Stimulated activated CD8-positive, alpha-beta memory T cell treated with anti-CD3 and anti-CD28 coated beads, Interleukin-4, amount 100 ng/mL, for 1 hour (primary cell): ENCODE measurements around the gene PPCS.

Experiments
- DNase-seq, 2 donors: peaks; one replicate each; pipeline ENCODE4 v3.0.0-alpha.2; 2020; ENCODE audit warnings: low read depth in 2 of 2, low spot score in 1 of 2

Gene PPCS

DNA sequence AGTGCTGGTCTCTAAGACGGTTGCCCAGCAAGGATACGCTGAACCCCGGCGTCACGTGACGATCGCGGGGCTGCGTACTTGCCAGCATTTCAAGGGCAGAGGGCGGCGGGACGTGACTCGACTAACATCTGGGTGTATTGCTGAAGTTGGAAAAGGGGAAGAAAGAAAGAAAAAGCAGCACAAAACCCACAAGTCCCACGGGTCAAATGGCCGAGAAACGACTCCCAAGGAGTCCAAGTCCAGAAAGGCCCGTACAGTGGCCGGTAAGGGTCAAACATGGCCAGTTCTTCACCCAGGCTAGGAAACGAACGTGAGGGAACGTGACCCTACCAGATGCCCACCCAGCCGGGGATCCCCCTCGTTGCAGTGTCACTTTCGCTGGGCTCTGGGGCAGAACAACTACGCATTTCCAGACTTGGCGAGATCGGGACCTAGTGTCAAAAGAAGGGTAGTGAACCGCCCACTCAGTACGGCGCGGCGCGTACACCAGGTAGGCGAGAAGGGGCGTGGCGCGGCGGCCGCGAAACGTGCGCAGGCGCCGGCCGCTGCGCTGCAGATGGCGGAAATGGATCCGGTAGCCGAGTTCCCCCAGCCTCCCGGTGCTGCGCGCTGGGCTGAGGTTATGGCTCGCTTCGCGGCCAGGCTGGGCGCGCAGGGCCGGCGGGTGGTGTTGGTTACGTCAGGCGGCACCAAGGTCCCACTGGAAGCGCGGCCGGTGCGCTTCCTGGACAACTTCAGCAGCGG, at the start of gene PPCS, which contains the start of gene ZMYND12:
Gene PPCS (plus strand): TSS at position 534 of the 744 bp plus-strand sequence. CDS start 23 bp downstream, at position 557.
Gene ZMYND12 (minus strand): TSS at position 13 of the 744 bp plus-strand sequence. CDS start 25 bp downstream, outside the sequence.
- DNase-seq = peak; percentile 78

DNA sequence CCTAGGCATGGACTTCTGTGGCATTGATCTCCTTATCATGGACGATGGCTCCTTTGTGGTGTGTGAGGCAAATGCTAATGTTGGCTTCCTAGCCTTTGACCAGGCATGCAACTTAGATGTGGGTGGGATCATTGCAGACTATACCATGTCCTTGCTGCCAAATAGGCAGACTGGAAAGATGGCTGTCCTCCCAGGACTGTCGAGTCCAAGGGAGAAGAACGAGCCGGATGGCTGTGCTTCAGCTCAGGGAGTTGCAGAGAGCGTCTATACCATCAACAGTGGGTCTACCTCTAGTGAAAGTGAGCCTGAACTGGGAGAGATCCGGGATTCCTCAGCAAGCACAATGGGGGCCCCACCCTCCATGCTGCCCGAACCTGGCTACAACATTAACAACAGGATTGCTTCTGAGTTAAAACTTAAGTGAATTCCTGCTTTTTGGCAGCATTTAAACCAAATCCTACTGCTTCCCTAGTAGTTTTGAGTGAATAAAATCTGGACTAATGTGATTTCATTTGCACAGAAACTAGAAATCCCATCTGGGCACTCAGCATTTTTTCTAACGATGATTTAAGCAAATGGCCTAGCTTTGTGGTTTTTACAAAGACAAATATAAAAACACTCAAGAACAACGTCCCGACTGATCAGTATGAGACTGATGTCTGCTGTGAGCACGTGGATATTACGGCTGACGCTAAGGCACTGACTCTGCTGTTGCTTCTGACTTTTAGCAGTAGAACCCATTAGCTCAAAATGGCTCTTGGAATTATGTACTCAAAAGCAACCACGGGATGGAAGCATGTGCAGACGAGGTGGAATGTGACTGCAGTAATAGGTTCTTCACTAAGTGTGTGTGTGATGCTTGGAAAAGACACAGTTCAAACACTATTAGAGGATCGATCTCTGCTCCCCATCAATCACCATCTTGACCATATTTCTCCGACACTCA, 41.5 kb upstream of the PPCS start:
- no peak for DNase-seq

DNA sequence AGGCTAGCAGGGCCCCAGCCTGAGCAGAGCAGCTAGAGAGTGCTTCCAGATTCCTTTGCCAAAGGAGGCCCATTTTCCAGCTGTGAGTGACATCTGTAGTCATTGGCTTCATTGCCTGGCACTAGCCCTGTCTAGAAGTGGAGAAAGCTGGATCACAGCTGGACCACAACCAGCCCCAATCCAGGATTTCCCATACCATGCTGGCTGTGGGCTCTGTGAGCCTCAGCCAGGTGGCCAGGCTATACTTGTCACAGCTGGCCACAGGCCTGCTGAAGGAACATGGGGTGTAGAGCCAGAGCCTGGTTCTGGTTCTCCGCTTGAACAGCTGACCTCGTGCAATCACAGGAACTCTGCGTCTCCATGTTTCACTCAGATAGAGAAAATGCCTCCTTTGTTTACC, 39.2 kb upstream of the PPCS start:
- no peak for DNase-seq

DNA sequence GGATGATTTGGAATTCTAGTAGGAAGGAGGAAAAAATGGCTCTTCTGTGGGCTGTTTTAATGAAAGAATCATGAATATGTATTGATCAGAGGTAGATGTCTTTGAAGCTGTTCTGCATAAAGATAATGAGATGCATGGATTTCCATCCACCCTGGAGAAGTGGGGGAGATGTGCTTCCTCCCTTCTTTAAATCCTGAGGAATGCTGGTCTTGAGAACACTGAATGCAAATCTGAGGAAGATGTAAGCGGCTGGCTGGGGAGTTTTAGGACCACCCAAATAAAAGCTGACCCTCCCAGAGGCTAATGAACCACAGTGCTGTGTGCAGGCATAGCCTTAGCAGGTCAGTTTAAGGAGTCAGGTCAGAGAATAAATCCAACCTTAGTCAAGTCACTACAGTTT, 37.8 kb upstream of the PPCS start:
- no peak for DNase-seq

DNA sequence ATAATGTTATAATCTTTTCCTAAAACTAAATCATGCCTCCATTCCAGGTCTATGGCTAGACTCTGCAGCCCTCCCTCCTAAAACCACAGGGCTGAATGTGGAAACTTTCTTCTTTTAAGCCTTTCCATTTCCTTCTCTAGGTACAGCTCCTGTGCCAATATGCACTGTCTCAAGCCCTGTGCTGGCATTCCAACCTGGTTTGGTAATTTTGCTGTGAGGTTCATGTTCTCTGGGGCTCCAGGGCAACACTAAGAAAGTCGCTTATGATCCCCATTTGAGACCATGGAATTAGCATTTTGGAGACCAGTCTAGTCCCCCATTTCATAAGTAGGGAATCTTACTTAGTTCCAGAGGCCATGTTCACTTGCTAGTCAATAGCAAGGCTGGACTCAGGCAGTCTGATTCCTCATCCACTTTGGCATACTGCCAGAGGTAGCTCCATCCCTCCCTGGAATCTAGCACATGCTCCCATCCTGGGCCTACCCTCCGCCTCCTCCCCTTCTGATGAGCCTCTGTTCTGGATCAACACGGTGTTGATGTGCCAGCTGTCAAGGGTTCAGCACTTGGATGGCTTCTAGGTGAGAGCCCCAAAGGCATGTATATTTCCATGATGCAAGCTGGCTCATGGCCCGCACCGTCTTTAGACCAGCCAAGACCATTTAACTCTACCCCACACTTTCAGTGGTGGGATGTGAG, 37.1 kb upstream of the PPCS start:
- no peak for DNase-seq

DNA sequence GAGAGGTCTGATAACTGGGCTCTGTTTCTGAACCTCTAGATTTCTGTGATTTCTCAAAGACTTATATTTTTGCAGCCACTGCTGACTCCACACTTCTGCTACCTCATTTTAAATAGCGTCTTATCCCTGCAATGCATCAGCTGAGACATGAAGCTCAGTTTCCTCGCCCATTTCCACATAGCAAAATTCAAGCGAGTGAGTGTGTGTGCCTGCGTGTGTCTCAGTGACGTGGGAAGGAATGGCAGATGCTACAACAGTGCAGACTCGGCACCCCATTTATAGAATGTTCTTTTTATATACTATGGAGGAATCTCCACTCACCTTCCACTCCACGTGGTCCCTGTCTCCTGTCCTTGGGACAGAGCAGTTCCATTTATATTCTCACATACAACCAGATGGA, 36.2 kb upstream of the PPCS start:
- no peak for DNase-seq

DNA sequence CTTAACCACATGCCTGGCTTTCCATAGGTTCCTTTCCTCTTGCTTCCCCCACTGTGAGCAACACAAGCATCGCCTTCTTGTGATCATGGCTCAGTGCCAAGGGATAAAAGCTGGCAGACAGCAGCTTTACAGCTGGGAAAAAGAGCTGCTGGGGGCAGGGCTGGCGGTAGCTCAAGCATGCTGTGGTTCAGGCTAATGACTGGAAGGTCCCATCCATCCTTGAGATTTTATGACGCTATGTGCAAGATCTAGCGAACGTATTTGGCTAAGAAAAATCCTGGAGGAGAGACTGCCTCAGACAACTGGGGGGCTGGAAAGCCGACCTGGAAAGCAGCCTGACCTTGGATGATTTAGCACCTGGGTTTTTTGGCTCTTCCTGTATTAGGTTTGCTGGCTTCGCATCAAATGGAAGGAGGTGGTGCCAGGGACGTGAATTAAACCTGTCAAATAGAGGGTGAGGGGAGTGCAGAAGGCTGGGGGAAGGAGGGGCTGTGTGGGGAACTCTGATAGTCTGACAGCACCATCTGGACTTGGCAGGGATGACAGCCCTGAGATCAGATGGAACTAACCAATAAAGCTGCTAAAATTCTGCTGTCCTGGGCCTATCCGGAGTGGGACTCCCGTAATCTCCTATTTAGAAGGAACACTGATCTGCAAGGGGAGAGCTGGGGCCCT, 35.3 kb upstream of the PPCS start:
- no peak for DNase-seq

DNA sequence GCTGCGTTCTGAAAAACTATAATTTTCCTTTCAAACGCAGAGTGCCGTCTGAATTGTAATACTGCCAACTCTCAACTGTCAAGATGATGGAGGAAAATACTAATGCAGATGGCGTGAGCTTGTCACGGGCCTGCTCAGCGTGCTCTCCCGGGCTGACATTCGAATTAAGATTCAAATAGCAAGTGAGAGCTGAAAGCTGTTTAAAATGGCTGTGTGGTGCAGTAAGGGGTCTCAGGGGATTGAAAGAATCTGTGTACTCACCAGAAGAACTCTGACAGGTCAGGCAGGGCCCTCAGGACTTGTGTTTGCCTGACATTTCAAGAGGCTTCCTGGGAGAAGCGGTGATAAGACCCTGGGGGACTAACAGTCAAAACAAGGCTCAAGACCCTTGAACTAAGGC, 33.6 kb upstream of the PPCS start:
- no peak for DNase-seq

DNA sequence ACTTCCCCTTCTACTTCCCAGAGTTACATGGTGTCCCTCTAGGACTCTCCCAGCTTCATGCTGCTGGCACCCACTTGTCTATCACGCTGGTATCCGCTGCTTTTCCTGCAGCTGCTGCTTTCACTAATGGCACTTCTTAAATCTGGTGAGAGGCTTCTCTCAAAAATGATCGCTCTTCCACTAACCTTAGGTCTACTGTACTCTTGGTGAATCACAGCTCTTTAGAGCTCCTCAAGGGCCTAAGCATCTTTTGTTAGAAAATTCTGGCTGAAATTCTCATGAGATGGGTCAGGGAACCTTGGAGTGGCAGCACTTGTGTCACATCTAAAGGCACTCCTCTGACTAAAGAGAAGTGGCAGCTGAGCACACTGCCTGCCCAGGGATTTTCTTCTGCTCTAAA, 32.7 kb upstream of the PPCS start:
- DNase-seq = no peak

DNA sequence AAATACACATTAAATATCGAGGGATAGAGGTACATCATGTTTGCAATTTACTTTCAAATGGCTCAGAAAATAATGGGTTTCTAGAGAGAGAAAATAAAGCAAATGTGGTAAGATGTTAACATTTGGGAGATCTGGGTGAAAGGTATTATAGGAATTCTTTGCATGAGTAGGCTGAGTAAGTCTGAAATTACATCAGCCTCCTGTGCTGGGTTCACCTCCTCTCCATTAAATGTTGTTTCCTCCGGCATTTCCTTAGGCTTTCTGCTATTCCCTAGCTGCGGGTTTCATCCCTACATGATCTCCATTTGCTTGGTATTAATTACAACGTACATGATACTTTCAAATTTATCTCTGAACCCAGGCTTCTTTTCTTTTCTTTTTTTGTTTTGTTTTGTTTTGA, 32.1 kb upstream of the PPCS start:
- no peak for DNase-seq

DNA sequence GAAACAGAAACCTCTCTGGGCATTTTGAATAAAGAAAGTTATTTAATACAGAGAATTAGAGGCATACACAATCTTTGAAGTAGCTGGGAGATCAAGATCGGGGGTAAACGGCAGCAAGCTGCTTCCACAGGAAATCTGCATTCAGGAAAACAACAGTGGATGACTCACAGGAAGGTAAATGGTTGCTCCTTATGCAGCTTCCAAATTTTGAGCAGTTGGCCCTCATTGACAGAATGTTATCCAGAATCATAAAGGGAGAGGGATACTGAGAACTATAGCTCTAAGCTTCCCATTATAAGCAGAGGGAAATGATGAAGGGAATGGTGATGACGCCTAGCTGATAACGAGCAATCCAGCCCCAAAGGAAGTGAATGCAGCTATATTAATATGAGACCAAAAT, 29.1 kb upstream of the PPCS start:
- DNase-seq = no peak

DNA sequence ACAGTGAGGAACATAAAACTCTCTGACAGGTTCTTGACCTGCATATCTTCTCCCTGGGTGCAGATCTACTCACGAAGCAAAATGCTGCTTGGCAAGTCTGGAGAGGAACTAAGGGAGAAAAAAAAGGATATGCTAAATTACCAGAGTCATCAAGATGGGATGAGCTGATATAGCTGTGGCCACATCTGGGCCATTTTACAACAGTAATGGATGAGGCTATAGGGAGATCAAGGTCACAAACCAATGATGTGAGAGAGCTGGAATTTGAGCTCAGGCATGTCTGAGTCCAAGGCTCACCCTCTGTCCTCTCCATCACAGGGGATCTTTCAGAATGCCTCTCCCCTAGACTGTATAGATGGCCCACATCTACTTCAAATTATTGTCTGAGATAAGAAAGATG, 26.7 kb upstream of the PPCS start:
- no peak for DNase-seq

DNA sequence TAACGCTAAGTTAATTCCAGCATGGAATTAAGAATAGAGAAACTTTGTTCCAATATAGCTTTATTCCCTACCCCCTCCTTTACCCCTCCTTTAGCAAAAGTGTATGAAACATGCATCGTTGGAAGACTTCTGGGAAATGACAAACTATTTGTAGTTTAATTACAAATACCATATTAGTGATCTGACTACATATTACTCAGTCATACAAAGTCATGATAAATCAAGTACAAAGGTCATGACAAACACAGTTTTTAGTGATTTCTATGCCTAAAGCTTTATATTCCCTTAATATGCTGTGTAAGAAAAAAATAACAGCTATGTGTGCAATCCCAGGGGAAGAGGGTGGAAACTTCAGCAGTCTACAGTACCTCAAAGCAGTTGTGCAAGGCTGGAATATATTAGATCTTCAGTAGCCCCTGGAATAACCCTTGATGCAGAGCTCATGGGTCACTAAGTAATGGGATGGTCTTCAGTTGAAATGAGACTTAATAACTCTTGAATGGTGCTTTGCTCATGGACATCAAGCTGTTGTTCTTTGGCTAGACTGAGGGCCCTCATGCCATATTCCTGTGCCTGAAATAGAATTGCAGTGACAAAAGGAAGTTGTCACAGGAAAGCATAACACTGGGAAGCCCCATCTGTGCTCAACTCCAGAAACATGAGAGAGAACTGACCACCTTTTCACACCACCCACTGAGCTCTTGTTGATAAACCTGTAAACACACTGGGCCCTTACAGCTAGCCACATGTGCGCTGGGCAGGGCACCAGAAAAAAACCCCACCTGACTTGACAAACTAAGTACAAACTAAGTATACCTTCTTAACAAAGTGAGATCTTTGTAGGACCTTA, 25.8 kb upstream of the PPCS start:
- no peak for DNase-seq

DNA sequence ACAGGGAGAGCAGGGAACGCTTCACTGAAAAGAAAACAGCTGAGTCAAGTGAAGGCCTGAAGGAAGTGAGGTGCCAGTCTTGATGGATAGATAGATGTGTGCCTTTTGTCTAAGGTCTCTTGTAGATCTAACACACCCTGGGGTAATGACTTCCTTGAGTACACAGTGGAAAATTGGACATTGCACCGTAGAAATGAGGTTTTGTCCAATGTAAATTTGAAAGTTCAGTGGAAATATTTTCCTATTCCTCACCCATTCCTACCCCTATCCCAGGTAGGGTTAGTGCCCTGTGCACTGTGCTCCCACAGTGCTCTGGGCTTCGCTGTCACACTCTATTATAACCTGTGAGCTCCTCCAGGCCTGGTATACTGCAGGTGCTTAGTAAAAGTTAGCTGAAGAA, 24.8 kb upstream of the PPCS start:
- no peak for DNase-seq

DNA sequence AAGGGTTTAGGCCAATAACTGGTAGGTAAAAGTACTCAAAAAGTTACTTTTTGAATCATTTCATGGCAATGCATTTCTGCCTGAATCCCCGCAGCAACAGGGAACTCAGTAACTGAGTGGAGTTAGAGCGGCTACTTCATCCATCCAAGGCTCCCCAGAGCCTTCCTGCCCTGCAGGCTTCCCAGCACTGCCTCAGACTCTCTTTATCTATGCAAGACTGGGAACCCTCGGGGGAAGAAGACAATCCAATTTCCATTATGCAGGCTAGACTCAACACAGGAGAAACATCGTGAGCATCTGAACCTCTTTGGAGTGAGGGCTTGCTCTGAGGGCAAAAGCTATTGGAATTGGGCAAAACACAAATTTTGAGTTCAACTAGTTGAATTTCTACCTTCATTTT, 23.6 kb upstream of the PPCS start:
- no peak for DNase-seq

DNA sequence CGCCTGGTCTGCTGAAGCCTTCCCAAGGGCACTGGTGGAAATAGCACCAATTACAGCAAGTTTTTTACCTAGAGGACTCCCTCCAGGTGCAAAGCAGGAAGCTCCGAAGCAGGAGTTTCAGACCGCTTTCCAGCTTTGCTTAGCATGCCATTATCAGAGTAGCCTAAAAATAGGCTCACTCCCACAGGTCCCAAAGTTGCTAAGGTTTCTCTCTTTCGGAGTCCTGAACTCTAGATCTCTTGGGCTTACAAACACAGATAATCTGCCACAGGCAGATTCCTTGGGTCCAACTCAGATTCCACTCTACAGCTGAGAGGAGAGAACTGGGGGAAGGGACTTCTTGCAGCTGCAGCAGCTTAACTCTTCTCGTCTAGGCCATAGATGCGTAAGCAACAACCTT, 23.0 kb upstream of the PPCS start:
- DNase-seq = no peak

DNA sequence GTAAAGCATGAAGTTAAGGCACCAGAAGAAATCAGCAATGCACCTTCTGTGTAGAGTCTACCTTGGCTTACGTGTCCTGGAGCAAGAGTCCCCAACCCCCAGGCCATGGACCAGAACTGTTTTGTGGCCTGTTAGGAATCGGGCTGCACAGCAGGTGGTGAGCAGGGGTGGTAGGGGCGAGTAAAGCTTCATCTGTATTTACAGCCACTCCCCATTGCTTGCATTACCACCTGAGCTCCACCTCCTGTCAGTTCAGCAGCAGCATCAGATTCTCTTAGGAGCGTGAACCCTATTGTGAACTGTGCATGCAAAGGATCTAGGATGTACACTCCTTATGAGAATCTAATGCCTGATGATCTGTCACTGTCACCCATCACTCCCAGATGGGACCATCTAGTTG, 22.0 kb upstream of the PPCS start:
- no peak for DNase-seq

DNA sequence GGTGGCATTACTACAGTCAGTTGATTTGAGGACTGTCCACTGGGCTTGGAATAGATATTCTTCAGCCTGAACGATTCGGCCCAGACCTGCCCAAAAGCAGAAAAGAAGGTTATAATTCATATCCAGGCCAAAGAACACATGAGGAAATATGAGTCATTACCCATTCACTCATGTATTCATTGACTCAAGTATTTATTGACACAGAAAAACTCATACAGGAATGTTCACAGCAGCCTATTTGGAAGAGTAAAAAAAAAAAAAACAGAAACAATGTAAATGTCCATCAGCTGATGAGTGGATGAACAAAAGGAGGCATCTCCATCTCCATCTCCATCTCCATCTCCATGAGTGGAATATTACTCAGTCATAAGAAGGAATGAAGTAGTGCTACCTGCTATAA, 16.4 kb upstream of the PPCS start:
- no peak for DNase-seq

DNA sequence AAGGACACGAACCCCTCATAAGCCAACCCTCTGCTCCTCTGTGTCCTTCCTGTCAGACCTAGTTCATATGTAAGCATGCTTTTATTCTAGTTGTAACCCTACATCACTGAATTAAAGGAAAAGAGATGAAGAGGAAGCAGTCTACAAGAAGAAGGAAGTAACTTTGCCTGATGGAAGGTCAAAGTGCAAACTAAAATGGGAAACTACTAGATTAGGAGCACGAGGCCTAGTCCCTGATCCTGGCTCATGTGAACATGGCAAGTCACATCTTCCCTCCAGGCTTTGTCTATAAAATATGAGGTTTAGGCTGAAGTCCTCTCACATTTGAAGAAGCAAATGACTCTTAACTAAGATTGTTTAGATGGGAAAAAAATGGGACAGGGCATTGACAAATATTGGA, 13.7 kb upstream of the PPCS start:
- DNase-seq = no peak

DNA sequence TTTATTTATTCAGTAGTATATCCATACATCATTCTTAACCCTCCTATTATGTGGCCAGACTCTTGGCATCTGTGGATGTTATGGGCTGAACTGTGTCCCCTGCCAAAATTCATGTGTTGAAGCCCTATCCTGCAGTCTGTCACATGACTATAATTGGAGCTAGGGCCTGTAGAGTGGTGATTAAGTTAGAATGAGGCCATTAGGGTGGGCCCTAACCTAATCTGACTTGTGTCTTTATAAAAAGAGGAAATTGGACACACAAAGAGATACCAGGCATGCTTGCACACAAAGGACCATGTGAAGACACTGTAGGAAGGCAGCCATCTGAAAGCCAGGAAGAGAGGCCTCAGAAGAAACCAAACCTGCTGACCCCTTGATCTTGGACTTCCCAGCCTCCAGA, 7.1 kb upstream of the PPCS start:
- DNase-seq = no peak
